SK-N-SH (cell line): ENCODE results near the gene OR56B4. TPM values are rescaled to one million over a fixed set of nuclear protein-coding genes. Genes with fewer than 3 reads are reported as not detected.

ENCODE experiments used
- CTCF ChIA-PET: fragments of 300-600, 350-600 bp; formaldehyde crosslinking; extraction: SDS; loops from one replicate; lab custom pipeline; 2021; lab: Yijun Ruan, JAX
- POLR2A ChIA-PET: fragments of 350-600 bp; sonication (Branson Sonifier 250); formaldehyde crosslinking; extraction: SDS; loops from one replicate; lab custom pipeline; 2020; ENCODE audit warnings: antibody characterized with exemption, inconsistent platforms; lab: Yijun Ruan, JAX
- DNase-seq: peaks from one replicate; pipeline ENCODE4 v3.0.0; 2012
- H2AFZ ChIP-seq: fragments of 200-600 bp; sonication (generic); 2 replicates; pipeline ENCODE4 v1.8.1; 2016; ENCODE audit warnings: antibody characterized with exemption, mild to moderate bottlenecking, low read depth
- H3F3A ChIP-seq: fragments of 200-600 bp; sonication (generic); replicated peaks from 2 replicates; pipeline ENCODE3; 2016; ENCODE audit warnings: antibody characterized with exemption, mild to moderate bottlenecking; ENCODE audit not compliant: insufficient read depth
- H3K27ac ChIP-seq, 2 experiments: fragments of 200-500 bp in 1 of 2; fragments of 200-600 bp in 1 of 2; sonication (Bioruptor generic) in 1 of 2; sonication (generic), shearing (Covaris generic) in 1 of 2; 2 replicates each; pipeline versions ENCODE4 v1.5.1 to v1.6.1; 2014 to 2016; ENCODE audit warnings: low read depth in 2 of 2, inconsistent platforms in 1 of 2, low read length in 1 of 2, mild to moderate bottlenecking in 1 of 2, mixed read lengths in 1 of 2
- H3K27me3 ChIP-seq: fragments of 200-600 bp; sonication (generic), shearing (Covaris generic); 2 replicates; pipeline ENCODE4 v1.6.1; 2016; ENCODE audit warnings: mixed run types; ENCODE audit not compliant: insufficient read depth
- H3K36me3 ChIP-seq, 2 experiments: fragments of 200-500 bp in 1 of 2; fragments of 200-600 bp in 1 of 2; sonication (Bioruptor generic) in 1 of 2; sonication (generic) in 1 of 2; replicated peaks in 1 of 2; 2 replicates each; pipeline versions ENCODE3 to v1.5.1; 2014 to 2016; ENCODE audit warnings: low read length in 1 of 2, mild to moderate bottlenecking in 1 of 2; ENCODE audit not compliant: insufficient read depth in 2 of 2, control insufficient read depth in 1 of 2
- H3K4me1 ChIP-seq, 2 experiments: fragments of 200-500 bp in 1 of 2; fragments of 200-600 bp in 1 of 2; sonication (Bioruptor generic) in 1 of 2; sonication (generic), shearing (Covaris generic) in 1 of 2; 2 replicates each; pipeline versions ENCODE4 v1.5.1 to v1.6.1; 2014 to 2016; ENCODE audit warnings: low read depth in 1 of 2, low read length in 1 of 2, mixed run types in 1 of 2; ENCODE audit not compliant: insufficient read depth in 2 of 2, control insufficient read depth in 1 of 2
- H3K4me2 ChIP-seq: fragments of 200-600 bp; sonication (generic), shearing (Covaris generic); 2 replicates; pipeline ENCODE4 v1.6.1; 2017; ENCODE audit warnings: mixed run types
- H3K4me3 ChIP-seq, 2 experiments: fragments of 200-500 bp in 1 of 2; fragments of 200-600 bp in 1 of 2; sonication (Bioruptor generic) in 1 of 2; sonication (generic), shearing (Covaris generic) in 1 of 2; 2 replicates each; pipeline versions ENCODE4 v1.5.1 to v1.8.1; 2014 to 2016; ENCODE audit warnings: low read depth in 2 of 2, inconsistent platforms in 1 of 2, low read length in 1 of 2, mild to moderate bottlenecking in 1 of 2, mixed read lengths in 1 of 2, moderate library complexity in 1 of 2
- H3K79me2 ChIP-seq: fragments of 200-600 bp; sonication (generic); 2 replicates; pipeline ENCODE4 v1.8.1; 2017; ENCODE audit warnings: mild to moderate bottlenecking; ENCODE audit not compliant: insufficient read depth
- H3K9ac ChIP-seq: fragments of 200-600 bp; sonication (generic); 2 replicates; pipeline ENCODE4 v1.6.1; 2017; ENCODE audit warnings: mixed run types
- H3K9me2 ChIP-seq: fragments of 200-600 bp; sonication (generic); 2 replicates; pipeline ENCODE4 v1.6.1; 2017; ENCODE audit warnings: mixed run types
- H3K9me3 ChIP-seq: fragments of 200-600 bp; sonication (generic); 2 replicates; pipeline ENCODE4 v1.6.1; 2017; ENCODE audit warnings: mixed run types, mild to moderate bottlenecking, moderate library complexity
- H4K20me1 ChIP-seq: fragments of 200-600 bp; sonication (generic); 2 replicates; pipeline ENCODE4 v1.6.1; 2017; ENCODE audit warnings: mild to moderate bottlenecking, mixed run types; ENCODE audit not compliant: insufficient read depth
- ELF1 ChIP-seq: IDR thresholded peaks from 2 replicates; pipeline ENCODE4 v1.4.0; 2012
- EP300 ChIP-seq, 2 experiments: IDR thresholded peaks; 2 replicates each; pipeline versions ENCODE4 v1.4.0 to v1.6.1; 2012; ENCODE audit warnings: borderline replicate concordance in 1 of 2, low read depth in 1 of 2, low read length in 1 of 2
- EZH2phosphoT487 ChIP-seq: fragments of 200-600 bp; sonication (generic); IDR thresholded peaks from 2 replicates; pipeline ENCODE4 v1.6.1; 2017; ENCODE audit warnings: low read depth, mixed run types, mild to moderate bottlenecking, antibody characterized with exemption, moderate library complexity, borderline replicate concordance
- FOSL2 ChIP-seq: IDR thresholded peaks from 2 replicates; pipeline ENCODE4 v1.4.0; 2012; ENCODE audit warnings: low read depth, mild to moderate bottlenecking, moderate library complexity, borderline replicate concordance
- FOXM1 ChIP-seq: IDR thresholded peaks from 2 replicates; pipeline ENCODE4 v1.4.0; 2012; ENCODE audit warnings: low read depth, mild to moderate bottlenecking
- GABPA ChIP-seq: IDR thresholded peaks from 2 replicates; pipeline ENCODE4 v1.4.0; 2012; ENCODE audit warnings: low read depth, mild to moderate bottlenecking
- JUND ChIP-seq: IDR thresholded peaks from 2 replicates; pipeline ENCODE4 v1.4.0; 2012
- MEF2A ChIP-seq: IDR thresholded peaks from 2 replicates; pipeline ENCODE4 v1.4.0; 2012; ENCODE audit warnings: low read depth, borderline replicate concordance
- MXI1 ChIP-seq: IDR thresholded peaks from 2 replicates; pipeline ENCODE4 v1.6.1; 2012; ENCODE audit warnings: mild to moderate bottlenecking, low read depth, low read length, improper control_type of control experiment
- NFIC ChIP-seq: IDR thresholded peaks from 2 replicates; pipeline ENCODE4 v1.4.0; 2012; ENCODE audit warnings: borderline replicate concordance
- POLR2AphosphoS5 ChIP-seq: IDR thresholded peaks from 2 replicates; pipeline ENCODE4 v1.6.1; 2012; ENCODE audit warnings: low read depth, low read length
- REST ChIP-seq: IDR thresholded peaks from 2 replicates; pipeline ENCODE4 v1.6.1; 2012; ENCODE audit warnings: mild to moderate bottlenecking, low read depth, low read length, moderate library complexity
- RFX5 ChIP-seq: IDR thresholded peaks from 2 replicates; pipeline ENCODE4 v1.6.1; 2012; ENCODE audit warnings: mild to moderate bottlenecking, improper control_type of control experiment, low read length
- SIN3A ChIP-seq: IDR thresholded peaks from 2 replicates; pipeline ENCODE4 v1.6.1; 2012; ENCODE audit warnings: low read depth, mild to moderate bottlenecking, low read length, moderate library complexity, borderline replicate concordance
- USF1 ChIP-seq: IDR thresholded peaks from 2 replicates; pipeline ENCODE4 v1.4.0; 2012; ENCODE audit warnings: low read depth, borderline replicate concordance
- WGBS: methylation state at CpG from one replicate; pipeline ENCODE4 v1.1.6; 2017; ENCODE audit warnings: low lambda C conversion rate; 5-methylcytosine and 5-hydroxymethylcytosine counted together
- polyA plus RNA-seq, 3 experiments: library from polyadenylated mRNA; depleted of rRNA; stranded (reverse); fragments of >200 nt; gene quantifications; 2 replicates each; pipeline ENCODE4 v1.2.3, GENCODE V29; 2012
- TF ChIP-seq, protein P1 (sequence below): IDR thresholded peaks from 2 replicates; pipeline ENCODE4; 2012
- TF ChIP-seq, protein P2 (sequence below): fragments of 150-350 bp; IDR thresholded peaks from 2 replicates; pipeline ENCODE4 v1.6.1; 2016; ENCODE audit warnings: mild to moderate bottlenecking, low read depth, low read length
- TF ChIP-seq, protein P3 (sequence below): fragments of 200-600 bp; sonication (generic); IDR thresholded peaks from 2 replicates; pipeline ENCODE4 v1.6.1; 2017; ENCODE audit warnings: antibody characterized with exemption, mild to moderate bottlenecking, moderate library complexity

Gene OR56B4
- polyA plus RNA-seq, 1 of the 3 experiments (the other 2 are of a cell fraction), result not detected

GRCh38 chr11:6079463-6079862 is 28.0 kb upstream of the OR56B4 start:
- Histone ChIP-seq H3K9me2 (no peaks in the 10 kb centered on the region), H3K36me3 (no peaks in the 10 kb centered on the region), H3K9me3 (no peaks in the 10 kb centered on the region), H3K4me1 (no peaks in the 10 kb centered on the region), H3K27ac (no peak overlapping the region)
- TF ChIP-seq MEF2A (no peak), SIN3A (no peak), POLR2AphosphoS5 (no peak), NFIC (no peak), GABPA (no peak), RFX5 (no peak), EP300 (IDR thresholded peaks at IDR 0.05; ENCODE audit: borderline replicate concordance in 1 of 2, low read depth in 1 of 2, low read length in 1 of 2) (no peak), REST (no peak), FOXM1 (no peak), FOSL2 (no peak), USF1 (no peak), MXI1 (no peak), JUND (no peak), ELF1 (no peak), EZH2phosphoT487 (no peak)
- TF ChIP-seq, protein P1, sequence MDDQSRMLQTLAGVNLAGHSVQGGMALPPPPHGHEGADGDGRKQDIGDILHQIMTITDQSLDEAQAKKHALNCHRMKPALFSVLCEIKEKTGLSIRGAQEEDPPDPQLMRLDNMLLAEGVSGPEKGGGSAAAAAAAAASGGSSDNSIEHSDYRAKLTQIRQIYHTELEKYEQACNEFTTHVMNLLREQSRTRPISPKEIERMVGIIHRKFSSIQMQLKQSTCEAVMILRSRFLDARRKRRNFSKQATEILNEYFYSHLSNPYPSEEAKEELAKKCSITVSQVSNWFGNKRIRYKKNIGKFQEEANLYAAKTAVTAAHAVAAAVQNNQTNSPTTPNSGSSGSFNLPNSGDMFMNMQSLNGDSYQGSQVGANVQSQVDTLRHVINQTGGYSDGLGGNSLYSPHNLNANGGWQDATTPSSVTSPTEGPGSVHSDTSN, result no peak
- TF ChIP-seq, protein P2, sequence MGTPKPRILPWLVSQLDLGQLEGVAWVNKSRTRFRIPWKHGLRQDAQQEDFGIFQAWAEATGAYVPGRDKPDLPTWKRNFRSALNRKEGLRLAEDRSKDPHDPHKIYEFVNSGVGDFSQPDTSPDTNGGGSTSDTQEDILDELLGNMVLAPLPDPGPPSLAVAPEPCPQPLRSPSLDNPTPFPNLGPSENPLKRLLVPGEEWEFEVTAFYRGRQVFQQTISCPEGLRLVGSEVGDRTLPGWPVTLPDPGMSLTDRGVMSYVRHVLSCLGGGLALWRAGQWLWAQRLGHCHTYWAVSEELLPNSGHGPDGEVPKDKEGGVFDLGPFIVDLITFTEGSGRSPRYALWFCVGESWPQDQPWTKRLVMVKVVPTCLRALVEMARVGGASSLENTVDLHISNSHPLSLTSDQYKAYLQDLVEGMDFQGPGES, result no peak
- TF ChIP-seq, protein P3, sequence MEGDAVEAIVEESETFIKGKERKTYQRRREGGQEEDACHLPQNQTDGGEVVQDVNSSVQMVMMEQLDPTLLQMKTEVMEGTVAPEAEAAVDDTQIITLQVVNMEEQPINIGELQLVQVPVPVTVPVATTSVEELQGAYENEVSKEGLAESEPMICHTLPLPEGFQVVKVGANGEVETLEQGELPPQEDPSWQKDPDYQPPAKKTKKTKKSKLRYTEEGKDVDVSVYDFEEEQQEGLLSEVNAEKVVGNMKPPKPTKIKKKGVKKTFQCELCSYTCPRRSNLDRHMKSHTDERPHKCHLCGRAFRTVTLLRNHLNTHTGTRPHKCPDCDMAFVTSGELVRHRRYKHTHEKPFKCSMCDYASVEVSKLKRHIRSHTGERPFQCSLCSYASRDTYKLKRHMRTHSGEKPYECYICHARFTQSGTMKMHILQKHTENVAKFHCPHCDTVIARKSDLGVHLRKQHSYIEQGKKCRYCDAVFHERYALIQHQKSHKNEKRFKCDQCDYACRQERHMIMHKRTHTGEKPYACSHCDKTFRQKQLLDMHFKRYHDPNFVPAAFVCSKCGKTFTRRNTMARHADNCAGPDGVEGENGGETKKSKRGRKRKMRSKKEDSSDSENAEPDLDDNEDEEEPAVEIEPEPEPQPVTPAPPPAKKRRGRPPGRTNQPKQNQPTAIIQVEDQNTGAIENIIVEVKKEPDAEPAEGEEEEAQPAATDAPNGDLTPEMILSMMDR, result no peak
- TF ChIP-seq, all 33 proteins: peak for 0
- ChIA-PET CTCF (interaction anchor here (1.6 kb wide), 1 partner anchor 274 kb away, joined by 4 read pairs; no protein-coding TSS in a partner anchor), POLR2A (no interaction called here)
- Histone ChIP-seq H3K4me2 (no peak overlapping the region), H3F3A (no peaks in the 10 kb centered on the region), H2AFZ (no peak overlapping the region), H3K79me2 (no peaks in the 10 kb centered on the region), H3K4me3 (no peak overlapping the region), H3K27me3 (no peaks in the 10 kb centered on the region; the same call in 1 of the 2 replicates), H3K9ac (no peak overlapping the region), H4K20me1 (no peaks in the 10 kb centered on the region)
- no peak for DNase-seq
- 0% methylated on average over 2 of the region's 4 CpGs for WGBS
